RPMI7951 (cell line): ENCODE data around the gene WDR77. TPM values are rescaled to one million over a fixed set of nuclear protein-coding genes. Genes with fewer than 3 reads are reported as not detected.

Experiments used
- DNase-seq: peaks from one replicate; pipeline ENCODE4 v3.0.0-alpha.2; 2012; ENCODE audit warnings: low read depth
- total RNA-seq: library from RNA; depleted of rRNA; stranded (reverse); fragments of >200 nt; shearing (Covaris generic); gene quantifications from 2 replicates; pipeline ENCODE4 v1.2.3, GENCODE V29; 2014; rRNA removed

Gene WDR77
- total RNA-seq = 53.6 and 62.8 TPM in 2 replicates

GRCh38 chr1:111448918-111449702, at the start of gene WDR77, which contains the start of gene ATP5PB:
Gene WDR77 (minus strand): TSS chr1:111449256. CDS start chr1:111449169, 87 bp downstream.
Gene ATP5PB (plus strand): TSS chr1:111449464. CDS start chr1:111449542, 78 bp downstream.
- DNase-seq = peak; percentile 99

GRCh38 chr1:111497592-111497991, 48.5 kb upstream of the WDR77 start:
- no peak for DNase-seq

- DNase-seq = no peak
Measured at GRCh38 chr1:111496398-111496797, 47.3 kb upstream of the WDR77 start.

GRCh38 chr1:111491070-111491469, 42.0 kb upstream of the WDR77 start:
- no peak for DNase-seq

- DNase-seq = no peak
Measured at GRCh38 chr1:111490220-111490619, 41.2 kb upstream of the WDR77 start.

GRCh38 chr1:111489604-111490003, 40.5 kb upstream of the WDR77 start:
- DNase-seq = peak; percentile 22

GRCh38 chr1:111488669-111489068, 39.6 kb upstream of the WDR77 start:
- DNase-seq = no peak

- no peak for DNase-seq
Measured at GRCh38 chr1:111487133-111487532, 38.1 kb upstream of the WDR77 start.

- no peak for DNase-seq
Measured at GRCh38 chr1:111486431-111486830, 37.4 kb upstream of the WDR77 start.

GRCh38 chr1:111484391-111485026, 35.5 kb upstream of the WDR77 start:
- no peak for DNase-seq

- DNase-seq = no peak
Measured at GRCh38 chr1:111483876-111484275, 34.8 kb upstream of the WDR77 start.

- DNase-seq = no peak
Measured at GRCh38 chr1:111483166-111483565, 34.1 kb upstream of the WDR77 start.

- DNase-seq = peak; percentile 67
Measured at GRCh38 chr1:111481387-111482221, 32.5 kb upstream of the WDR77 start.

- DNase-seq = no peak
Measured at GRCh38 chr1:111480674-111481073, 31.6 kb upstream of the WDR77 start.

GRCh38 chr1:111476761-111477309, 27.8 kb upstream of the WDR77 start:
- DNase-seq = no peak

- no peak for DNase-seq
Measured at GRCh38 chr1:111476214-111476613, 27.2 kb upstream of the WDR77 start.

GRCh38 chr1:111475701-111476100, 26.6 kb upstream of the WDR77 start:
- no peak for DNase-seq

GRCh38 chr1:111474521-111474920, 25.5 kb upstream of the WDR77 start:
- DNase-seq = no peak

GRCh38 chr1:111474106-111474505, 25.1 kb upstream of the WDR77 start:
- no peak for DNase-seq

GRCh38 chr1:111471538-111471937, 22.5 kb upstream of the WDR77 start:
- DNase-seq = no peak

- DNase-seq = no peak
Measured at GRCh38 chr1:111471012-111471411, 22.0 kb upstream of the WDR77 start.

- no peak for DNase-seq
Measured at GRCh38 chr1:111470596-111470995, 21.5 kb upstream of the WDR77 start.
